Pancreas (tissue), 10 donors: Measurements from ENCODE around the gene TTC4. TPM values are rescaled to one million over a fixed set of nuclear protein-coding genes. Genes with fewer than 3 reads are reported as not detected.

Experiments used
- ATAC-seq, 4 donors: fragments of 200-7000 bp; cut with Tn5 transposase; one replicate each; pipeline versions ENCODE4 v1.8.0 to v1.9.1; 2020; ENCODE audit warnings: mild to moderate bottlenecking in 4 of 4, moderate library complexity in 4 of 4
- DNase-seq, 6 donors: peaks; one replicate each; pipeline ENCODE4 v3.0.0-alpha.2; 2020
- FAIRE-seq: peaks from 2 replicates; lab custom pipeline; 2012; peaks lifted over from hg19 to GRCh38; lab: Jason Lieb, UNC
- H3K27ac ChIP-seq, 4 donors: fragments of 200-600 bp; sonication (generic); 1 replicate in 3 of 4; 2 replicates in 1 of 4; pipeline versions ENCODE4 v1.5.0 to v1.8.0; 2020
- H3K27me3 ChIP-seq, 4 donors: fragments of 200-600 bp; one replicate each; pipeline ENCODE4 v1.8.0; 2021
- H3K36me3 ChIP-seq, 3 donors: fragments of 200-600 bp; sonication (generic) in 1 of 3; one replicate each; pipeline versions ENCODE4 v1.5.0 to v1.8.0; 2020 to 2021
- H3K4me1 ChIP-seq, 3 donors: fragments of 200-600 bp; one replicate each; pipeline ENCODE4 v1.8.0; 2021
- H3K4me3 ChIP-seq, 4 donors: fragments of 200-600 bp; sonication (generic) in 2 of 4; one replicate each; pipeline versions ENCODE4 v1.5.0 to v1.8.0; 2020 to 2021
- H3K9me3 ChIP-seq, 4 donors: fragments of 200-600 bp; one replicate each; pipeline ENCODE4 v1.8.0; 2021
- WGBS, 2 donors: extraction: QIAGEN DNeasy Blood & Tissue Kit; methylation state at CpG; one replicate each; pipeline ENCODE4 v1.1.7; 2013; 5-methylcytosine and 5-hydroxymethylcytosine counted together
- intact Hi-C, 3 donors: fragments of 100-400 bp; cut with DNase I; formaldehyde crosslinking; loops; one replicate each; pipeline versions ENCODE4 v1.11.1 to v1.14.2; 2022
- polyA plus RNA-seq, 2 donors: library from polyadenylated mRNA; stranded (reverse); fragments of 200-250 nt; gene quantifications; one replicate each; pipeline ENCODE4 v1.2.3, GENCODE V29; 2013
- total RNA-seq, 6 donors: library from RNA; stranded (reverse); fragmentation: NEBNext Ultra II Directional in 4 of 6; extraction: Animal tissue kit (Norgen Biotek cat#: 25700) in 4 of 6; gene quantifications; one replicate each; pipeline versions ENCODE4 v1.2.1 to v1.2.4, GENCODE V29; 2021 to 2023
- TF ChIP-seq, protein P1 (sequence below), 4 donors: fragments of 200-600 bp; sonication (generic) in 3 of 4; IDR thresholded peaks; one replicate each; pipeline versions ENCODE4 v1.5.0 to v1.8.0; 2021; ENCODE audit warnings: antibody characterized with exemption in 4 of 4
- donor health status: healthy with polysubstance abuse.
- donor health status: DM: no; HTN: no; CAD: no; lungs with moderate emphysema.
- donor health status: DM: no; HTN: no; CAD: no.
- donor health status: control.
- donor health status: control.
- donor health status: Bipolar disorder and iron deficiency.
- donor health status: DM: yes; HTN: yes; CAD: no.
- donor health status: DM: no; HTN: no; CAD: no.
- donor health status: DM: no; HTN: no; CAD: no.
- donor health status: DM: yes; HTN: yes; CAD: no.

Gene TTC4
- total and polyA plus RNA-seq, 8 donors = 4.5 to 14.4 (median 7.3) TPM

DNA sequence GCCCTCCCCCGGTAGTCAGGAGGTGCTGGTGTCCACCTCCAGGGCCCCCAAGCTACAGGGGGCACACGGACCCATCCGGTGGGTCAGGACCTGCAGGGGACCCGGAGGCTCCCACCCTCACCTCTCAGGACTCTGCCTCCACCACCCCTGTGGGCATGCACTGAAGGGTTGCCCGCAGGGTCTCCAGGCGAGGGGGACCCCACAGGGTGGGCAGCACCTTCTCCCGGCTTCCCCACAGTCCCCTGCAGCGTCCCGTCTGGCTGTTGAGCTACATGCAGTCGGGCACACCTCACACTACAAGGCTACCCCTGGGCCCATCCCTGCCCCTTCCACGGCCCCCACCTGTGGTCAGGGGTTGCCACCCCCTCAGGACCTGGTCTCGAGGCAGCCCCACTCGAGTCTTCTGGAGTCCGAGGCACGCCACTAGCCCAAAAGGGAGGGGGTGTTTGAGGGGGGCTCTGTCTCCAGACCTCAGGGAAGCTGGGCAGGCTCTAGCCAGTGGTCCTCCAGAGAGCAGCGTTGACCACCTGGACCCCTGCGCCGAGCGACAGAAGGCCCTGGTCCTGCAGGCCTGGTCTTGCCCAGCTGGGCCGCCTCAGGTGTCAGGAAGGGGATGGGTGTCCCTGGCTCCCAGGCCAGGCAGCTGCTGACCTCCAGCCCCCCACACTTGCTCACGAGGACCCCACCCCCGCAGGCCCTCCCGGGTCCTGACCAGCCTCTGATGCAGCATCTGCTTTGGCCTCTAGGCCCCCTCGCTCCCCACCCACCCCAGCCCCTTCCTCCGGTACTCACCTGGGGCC lies 39.0 kb downstream of the TTC4 start:
- TF ChIP-seq, protein P1, sequence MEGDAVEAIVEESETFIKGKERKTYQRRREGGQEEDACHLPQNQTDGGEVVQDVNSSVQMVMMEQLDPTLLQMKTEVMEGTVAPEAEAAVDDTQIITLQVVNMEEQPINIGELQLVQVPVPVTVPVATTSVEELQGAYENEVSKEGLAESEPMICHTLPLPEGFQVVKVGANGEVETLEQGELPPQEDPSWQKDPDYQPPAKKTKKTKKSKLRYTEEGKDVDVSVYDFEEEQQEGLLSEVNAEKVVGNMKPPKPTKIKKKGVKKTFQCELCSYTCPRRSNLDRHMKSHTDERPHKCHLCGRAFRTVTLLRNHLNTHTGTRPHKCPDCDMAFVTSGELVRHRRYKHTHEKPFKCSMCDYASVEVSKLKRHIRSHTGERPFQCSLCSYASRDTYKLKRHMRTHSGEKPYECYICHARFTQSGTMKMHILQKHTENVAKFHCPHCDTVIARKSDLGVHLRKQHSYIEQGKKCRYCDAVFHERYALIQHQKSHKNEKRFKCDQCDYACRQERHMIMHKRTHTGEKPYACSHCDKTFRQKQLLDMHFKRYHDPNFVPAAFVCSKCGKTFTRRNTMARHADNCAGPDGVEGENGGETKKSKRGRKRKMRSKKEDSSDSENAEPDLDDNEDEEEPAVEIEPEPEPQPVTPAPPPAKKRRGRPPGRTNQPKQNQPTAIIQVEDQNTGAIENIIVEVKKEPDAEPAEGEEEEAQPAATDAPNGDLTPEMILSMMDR (IDR thresholded peaks at IDR 0.05) = no peak
- Histone ChIP-seq H3K27ac (no peak overlapping the region), H3K4me3 (no peak overlapping the region), H3K27me3 (no peaks in the 10 kb centered on the region), H3K4me1 (no peaks in the 10 kb centered on the region), H3K9me3 (no peaks in the 10 kb centered on the region), H3K36me3 (peaks cover 0 to 17% (median 0%) of the 10 kb centered on the region in 3 donors)
- no peak for FAIRE-seq
- DNase-seq = peak in 1 of 6 donors; percentile 74
- intact Hi-C loops = no loop called here
- no peak for ATAC-seq
- WGBS, 2 donors = 88 to 95% methylated on average over 23 to 25 of the region's 25 CpGs

DNA sequence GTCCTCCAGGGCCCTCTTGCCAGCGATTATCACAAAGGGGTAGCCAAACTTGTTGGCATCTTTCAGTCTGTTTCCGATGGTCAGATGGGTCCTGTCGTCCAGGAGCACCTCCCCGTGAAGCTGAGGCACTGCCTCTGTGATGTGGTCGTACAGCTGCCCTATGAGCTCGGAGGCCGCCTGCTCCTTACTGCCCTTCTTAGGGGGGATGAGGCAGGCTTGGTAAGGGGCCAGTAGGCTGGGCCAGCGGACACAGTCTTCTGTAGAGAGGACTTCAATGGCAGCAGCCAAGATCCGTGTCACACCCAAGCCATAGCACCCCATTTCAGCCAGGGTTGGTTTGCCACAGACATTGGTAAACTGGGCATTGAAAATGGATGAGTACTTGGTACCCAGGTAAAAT lies 42.2 kb downstream of the TTC4 start:
- Histone ChIP-seq H3K4me1 (no peaks in the 10 kb centered on the region), H3K9me3 (no peaks in the 10 kb centered on the region), H3K36me3 (peaks cover 0 to 17% (median 0%) of the 10 kb centered on the region in 3 donors), H3K4me3 (no peak overlapping the region), H3K27ac (no peak overlapping the region), H3K27me3 (no peaks in the 10 kb centered on the region)
- WGBS, 2 donors = 92 to 93% methylated on average over 9 of the region's 9 CpGs
- intact Hi-C loops = no loop called here
- FAIRE-seq (no peak), ATAC-seq (no peak), DNase-seq (no peak)
- TF ChIP-seq, protein P1 (IDR thresholded peaks at IDR 0.05) = no peak

DNA sequence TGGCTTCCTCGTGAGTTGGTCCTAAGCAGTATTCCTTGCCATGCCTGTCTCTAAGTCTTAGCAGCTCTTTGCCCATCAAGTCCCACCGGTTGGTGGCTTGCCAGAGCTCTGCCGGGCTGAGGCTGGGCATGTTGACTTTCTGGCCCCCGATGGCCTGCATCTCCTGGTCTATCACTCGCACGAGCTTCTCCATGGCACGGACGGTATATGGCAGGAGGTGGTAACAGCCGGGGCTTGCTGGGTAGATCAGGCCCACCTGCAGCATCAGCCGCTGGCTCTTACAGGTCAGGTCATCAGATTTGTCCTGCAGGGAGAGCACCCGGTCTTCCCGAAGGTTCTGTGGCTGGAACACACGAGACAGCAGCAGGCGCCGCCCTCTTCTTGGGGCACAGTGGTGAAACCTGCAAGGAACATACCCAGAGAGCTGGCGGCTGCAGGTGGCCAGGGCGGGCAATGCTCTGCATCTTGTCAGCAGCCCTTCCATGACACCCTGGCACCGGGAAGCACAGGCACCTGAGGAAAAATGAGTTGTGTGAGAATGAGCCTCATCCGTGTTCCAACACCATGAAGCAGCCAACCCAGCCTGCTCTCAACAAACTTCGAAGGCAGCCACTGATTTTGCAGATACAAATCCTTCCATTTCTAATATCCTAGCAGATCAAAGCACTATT lies 43.2 kb downstream of the TTC4 start:
- TF ChIP-seq, protein P1 (IDR thresholded peaks at IDR 0.05) = no peak
- no peak for DNase-seq

DNA sequence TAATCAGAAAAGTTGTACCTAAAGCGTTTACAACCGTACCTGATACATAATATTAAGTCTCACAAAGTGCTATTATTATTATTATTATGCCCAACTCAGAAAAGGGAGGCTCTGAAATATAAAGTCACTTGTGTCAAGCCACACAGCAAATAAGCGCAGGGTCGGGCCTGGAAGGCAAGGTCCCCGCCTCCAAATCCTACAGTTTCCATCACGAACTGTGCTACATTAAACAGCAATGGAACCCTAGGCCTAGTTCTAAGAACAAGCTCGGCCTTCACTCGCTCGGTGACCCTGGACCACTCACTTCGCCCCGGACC lies 48.1 kb downstream of the TTC4 start:
- no peaks in the 10 kb centered on the region for H3K27me3 ChIP-seq
- intact Hi-C loops = no loop called here
- peaks cover 0 to 12% (median 10%) of the 10 kb centered on the region in 3 donors for H3K4me1 ChIP-seq
- no peak for DNase-seq
- WGBS, 2 donors = 1 to 4% methylated on average over 11 of the region's 11 CpGs
- no peaks in the 10 kb centered on the region for H3K9me3 ChIP-seq
- TF ChIP-seq, protein P1 (IDR thresholded peaks at IDR 0.05) = no peak
- peaks cover 0 to 2% (median 0%) of the 10 kb centered on the region in 3 donors for H3K36me3 ChIP-seq
- ATAC-seq = peak in 3 of 4 donors; percentile 0 to 3 (median 3)
- H3K4me3 ChIP-seq = peak overlapping the region; percentile 46 to 87 (median 58)
- FAIRE-seq = no peak
- H3K27ac ChIP-seq = peak overlapping the region in 2 of 4 donors; percentile 22 to 28

More for the DNA sequence above, 43.2 kb downstream of the TTC4 start:
- 83 to 84% methylated on average over 20 of the region's 20 CpGs for WGBS, 2 donors
- ATAC-seq (no peak), FAIRE-seq (no peak)
- Histone ChIP-seq H3K27ac (no peak overlapping the region), H3K4me3 (no peak overlapping the region), H3K27me3 (no peaks in the 10 kb centered on the region), H3K9me3 (no peaks in the 10 kb centered on the region), H3K36me3 (peaks cover 0 to 17% (median 0%) of the 10 kb centered on the region in 3 donors), H3K4me1 (peaks cover 0 to 8% (median 7%) of the 10 kb centered on the region in 3 donors)
- intact Hi-C loops = no loop called here
